Measurements from ENCODE around the gene BOK.

GRCh38 chr2:241511091-241511741, 47.3 kb upstream of the BOK start:
- TF ChIP-seq POLR2A (IDR thresholded peaks at IDR 0.05) (no peak), CTCF (IDR thresholded peaks at IDR 0.05) (no peak), EP300 (IDR thresholded peaks at IDR 0.05) (no peak)

All from sigmoid colon (tissue), 4 donors.